Upper lobe of right lung (tissue), 1 donor: ENCODE measurements around the gene FAM193B. TPM values are rescaled to one million over a fixed set of nuclear protein-coding genes. Genes with fewer than 3 reads are reported as not detected.

Experiments used
- ATAC-seq: fragments of 200-7000 bp; cut with Tn5 transposase; one replicate; pipeline ENCODE4 v1.9.1; 2020; ENCODE audit warnings: mild to moderate bottlenecking, moderate library complexity
- DNase-seq: peaks from one replicate; pipeline ENCODE4 v3.0.0-alpha.2; 2020
- H3K27ac ChIP-seq: fragments of 200-600 bp; one replicate; pipeline ENCODE4 v1.8.0; 2022
- H3K27me3 ChIP-seq: fragments of 200-600 bp; one replicate; pipeline ENCODE4 v1.8.0; 2022; ENCODE audit warnings: mild to moderate bottlenecking
- H3K36me3 ChIP-seq: fragments of 200-600 bp; one replicate; pipeline ENCODE4 v1.8.0; 2022
- H3K4me1 ChIP-seq: fragments of 200-600 bp; one replicate; pipeline ENCODE4 v1.8.0; 2022
- H3K4me3 ChIP-seq: fragments of 200-600 bp; one replicate; pipeline ENCODE4 v1.8.0; 2022; ENCODE audit warnings: mild to moderate bottlenecking
- H3K9me3 ChIP-seq: fragments of 200-600 bp; one replicate; pipeline ENCODE4 v1.8.0; 2022
- intact Hi-C: fragments of 100-400 bp; cut with DNase I; formaldehyde crosslinking; loops from one replicate; pipeline ENCODE4 v1.11.0; 2022
- total RNA-seq: library from RNA; stranded (reverse); fragmentation: NEBNext Ultra II Directional; extraction: Animal tissue kit (Norgen Biotek cat#: 25700); gene quantifications from one replicate; pipeline ENCODE4 v1.2.1, GENCODE V29; 2021
- TF ChIP-seq, protein P1 (sequence below): fragments of 200-600 bp; IDR thresholded peaks from one replicate; pipeline ENCODE4 v1.8.0; 2022; ENCODE audit warnings: antibody characterized with exemption
- donor health status: DM: no; HTN: yes; CAD: no; lungs with severe emphysema.

Gene FAM193B
- total RNA-seq, 1 donor from 2014 or later = 76.3 TPM

DNA sequence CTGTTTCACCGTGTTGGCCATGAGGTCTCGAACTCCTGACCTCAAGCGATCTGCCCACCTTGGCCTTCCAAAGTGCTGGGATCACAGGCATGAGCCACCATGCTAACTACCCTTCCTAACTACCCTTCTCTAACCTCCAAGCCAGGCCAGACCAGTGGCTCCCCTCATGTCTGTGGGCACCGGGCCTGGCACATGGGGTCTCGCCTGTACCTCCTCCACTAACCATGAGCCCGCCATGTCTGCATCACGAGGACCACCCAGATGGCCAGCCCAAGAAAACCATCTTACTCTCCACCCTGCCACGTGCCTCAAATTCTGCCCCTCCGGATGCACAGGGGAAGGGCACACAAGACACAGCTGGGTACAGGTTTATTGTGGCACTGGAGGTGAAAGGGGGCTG, 71.3 kb downstream of the FAM193B start:
- Histone ChIP-seq H3K4me1 (peaks cover 21% of the 10 kb centered on the region), H3K9me3 (no peaks in the 10 kb centered on the region), H3K4me3 (no peak overlapping the region), H3K36me3 (peaks cover 35% of the 10 kb centered on the region), H3K27ac (no peak overlapping the region), H3K27me3 (no peaks in the 10 kb centered on the region)
- ATAC-seq (no peak), DNase-seq (no peak)
- intact Hi-C loops = no loop called here
- TF ChIP-seq, protein P1, sequence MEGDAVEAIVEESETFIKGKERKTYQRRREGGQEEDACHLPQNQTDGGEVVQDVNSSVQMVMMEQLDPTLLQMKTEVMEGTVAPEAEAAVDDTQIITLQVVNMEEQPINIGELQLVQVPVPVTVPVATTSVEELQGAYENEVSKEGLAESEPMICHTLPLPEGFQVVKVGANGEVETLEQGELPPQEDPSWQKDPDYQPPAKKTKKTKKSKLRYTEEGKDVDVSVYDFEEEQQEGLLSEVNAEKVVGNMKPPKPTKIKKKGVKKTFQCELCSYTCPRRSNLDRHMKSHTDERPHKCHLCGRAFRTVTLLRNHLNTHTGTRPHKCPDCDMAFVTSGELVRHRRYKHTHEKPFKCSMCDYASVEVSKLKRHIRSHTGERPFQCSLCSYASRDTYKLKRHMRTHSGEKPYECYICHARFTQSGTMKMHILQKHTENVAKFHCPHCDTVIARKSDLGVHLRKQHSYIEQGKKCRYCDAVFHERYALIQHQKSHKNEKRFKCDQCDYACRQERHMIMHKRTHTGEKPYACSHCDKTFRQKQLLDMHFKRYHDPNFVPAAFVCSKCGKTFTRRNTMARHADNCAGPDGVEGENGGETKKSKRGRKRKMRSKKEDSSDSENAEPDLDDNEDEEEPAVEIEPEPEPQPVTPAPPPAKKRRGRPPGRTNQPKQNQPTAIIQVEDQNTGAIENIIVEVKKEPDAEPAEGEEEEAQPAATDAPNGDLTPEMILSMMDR = no peak

DNA sequence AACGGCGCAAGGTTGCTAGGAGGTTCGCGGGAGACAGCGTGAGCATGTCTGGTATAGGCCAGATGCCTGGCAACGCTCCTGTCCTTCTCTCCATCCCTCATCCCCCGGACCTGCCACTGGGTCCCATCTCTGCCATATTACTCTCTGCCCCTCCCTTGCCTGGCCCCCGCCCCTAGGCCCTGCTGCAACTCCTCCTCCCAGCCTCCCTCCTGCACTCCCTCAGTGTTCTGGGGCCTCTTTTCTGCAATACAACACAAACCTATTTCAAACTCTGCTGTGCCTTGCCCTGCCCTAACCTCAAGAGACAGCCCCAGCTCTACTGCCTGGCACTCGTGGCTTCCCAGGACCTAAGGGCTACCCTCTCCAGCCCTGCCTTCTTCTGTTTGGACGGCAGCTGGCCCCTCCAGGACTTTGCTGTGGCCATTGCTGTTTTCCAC, 72.0 kb downstream of the FAM193B start:
- no peak for DNase-seq
- TF ChIP-seq, protein P1 = no peak
- Histone ChIP-seq H3K27ac (no peak overlapping the region), H3K4me3 (no peak overlapping the region), H3K4me1 (peaks cover 21% of the 10 kb centered on the region), H3K36me3 (peaks cover 29% of the 10 kb centered on the region), H3K9me3 (no peaks in the 10 kb centered on the region), H3K27me3 (no peaks in the 10 kb centered on the region)
- intact Hi-C loops = no loop called here
- ATAC-seq = no peak

DNA sequence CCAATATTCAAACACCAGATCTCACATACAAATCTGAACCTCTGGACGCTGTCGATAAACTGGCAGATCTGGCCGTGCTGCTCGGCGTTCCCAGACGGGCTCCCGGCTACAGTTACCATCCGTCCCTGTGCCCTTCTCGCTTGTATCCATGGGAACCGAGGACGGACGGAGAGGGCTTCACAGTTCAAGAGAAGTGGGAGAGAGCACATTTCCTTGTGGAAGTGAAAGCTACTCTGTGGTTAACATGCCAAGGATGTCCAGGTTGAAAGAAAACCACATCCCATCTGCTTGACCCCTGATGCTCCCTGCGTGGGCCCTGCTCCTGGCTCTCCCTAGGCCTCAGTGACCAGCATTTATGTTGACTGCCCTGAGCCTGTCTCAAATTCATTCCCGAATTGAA, 74.6 kb downstream of the FAM193B start:
- Histone ChIP-seq H3K4me3 (no peak overlapping the region), H3K27ac (peak overlapping the region; percentile 55), H3K9me3 (no peaks in the 10 kb centered on the region), H3K27me3 (no peaks in the 10 kb centered on the region), H3K4me1 (peaks cover 24% of the 10 kb centered on the region), H3K36me3 (peaks cover 9% of the 10 kb centered on the region)
- TF ChIP-seq, protein P1 = no peak
- DNase-seq = peak; percentile 64
- peak; percentile 40 for ATAC-seq
- intact Hi-C loops = no loop called here

DNA sequence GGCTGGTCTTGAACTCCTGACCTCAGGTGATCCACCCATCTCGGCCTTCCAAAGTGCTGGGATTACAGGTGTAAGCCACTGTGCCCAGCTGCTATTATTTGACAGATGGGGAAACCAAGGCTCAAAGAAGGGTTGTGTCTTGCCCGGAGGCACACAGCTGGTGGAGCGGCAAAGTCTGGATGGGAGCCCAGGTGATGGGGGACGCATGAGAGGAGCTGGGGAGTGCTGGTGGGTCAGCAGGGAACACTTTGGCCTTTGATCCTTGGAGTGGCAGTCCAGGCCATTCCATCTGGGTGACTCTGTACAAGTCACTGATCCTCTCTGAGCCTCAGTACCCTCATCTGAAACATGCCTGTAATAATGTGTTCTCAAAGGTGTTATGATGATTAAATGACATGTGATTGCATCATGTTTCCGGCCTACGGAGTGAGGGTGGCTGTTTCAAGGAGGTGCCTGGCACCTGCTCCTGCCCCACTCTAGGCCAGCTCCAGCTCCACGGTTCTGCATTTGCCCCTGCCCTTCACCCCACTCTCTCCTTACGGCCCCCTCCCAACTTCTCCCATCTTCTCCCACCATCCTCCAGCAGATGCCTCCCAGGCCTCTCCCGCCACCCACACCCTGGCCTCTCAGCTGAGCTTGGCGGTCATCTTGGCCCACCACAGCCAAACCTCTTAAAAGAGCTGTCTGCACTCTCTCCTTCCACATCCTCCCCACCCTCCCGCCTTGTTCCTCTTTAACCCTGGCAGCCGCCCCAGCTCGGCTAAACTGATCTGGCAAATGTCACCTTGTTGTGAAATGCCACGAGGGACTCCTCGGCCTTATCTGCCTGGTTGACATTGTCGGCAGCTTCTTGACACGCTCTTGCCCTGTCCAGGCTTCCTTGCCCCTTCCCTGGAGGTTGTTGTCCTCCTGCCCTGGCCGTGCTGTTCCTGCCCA, 75.4 kb downstream of the FAM193B start:
- H3K9me3 ChIP-seq = no peaks in the 10 kb centered on the region
- peak overlapping the region; percentile 55 for H3K27ac ChIP-seq
- no peak overlapping the region for H3K4me3 ChIP-seq
- H3K36me3 ChIP-seq = peaks cover 9% of the 10 kb centered on the region
- H3K27me3 ChIP-seq = no peaks in the 10 kb centered on the region
- DNase-seq (peak; percentile 86), ATAC-seq (peak; percentile 82)
- H3K4me1 ChIP-seq = peaks cover 24% of the 10 kb centered on the region
- TF ChIP-seq, protein P1 = no peak
- intact Hi-C loops = no loop called here

DNA sequence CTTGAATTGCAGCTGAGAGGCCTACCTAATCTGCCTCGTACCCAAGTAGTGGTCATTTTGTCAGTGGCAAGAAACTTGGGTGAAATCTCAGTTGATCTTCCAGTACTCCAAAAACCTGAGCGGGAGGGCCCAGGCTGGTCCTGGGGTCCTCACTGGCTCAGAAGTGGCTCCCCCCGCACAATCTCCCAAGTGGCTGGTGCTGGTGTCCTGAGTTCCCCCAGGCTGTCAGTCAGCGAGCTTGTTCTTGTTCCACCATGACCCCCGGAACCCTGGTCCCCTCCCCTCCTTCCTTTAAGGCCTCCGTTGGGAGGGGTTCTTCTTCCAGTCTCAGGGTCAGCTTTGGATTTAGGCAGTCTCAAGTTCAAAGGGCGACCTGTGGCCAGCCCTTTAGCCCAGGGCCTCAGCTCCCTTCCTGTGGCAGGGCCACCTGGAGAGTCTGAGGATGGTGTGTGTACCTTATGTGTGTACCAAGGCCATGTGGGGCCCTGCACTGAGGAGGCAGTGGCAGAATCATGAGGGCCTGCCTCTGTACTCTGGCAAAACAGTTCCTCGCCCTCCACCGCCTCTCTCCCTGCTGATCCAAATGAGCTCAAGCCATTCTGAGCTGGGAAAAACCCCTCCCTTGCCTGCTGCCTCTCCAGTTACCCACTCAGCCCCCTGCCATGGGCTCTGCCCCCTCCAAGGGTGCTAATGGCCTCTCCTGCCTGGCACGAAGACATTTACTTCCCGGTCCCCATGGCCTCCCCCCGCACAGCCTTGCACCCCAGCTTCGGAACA, 76.5 kb downstream of the FAM193B start:
- TF ChIP-seq, protein P1 = no peak
- Histone ChIP-seq H3K36me3 (no peaks in the 10 kb centered on the region), H3K9me3 (no peaks in the 10 kb centered on the region), H3K27ac (no peak overlapping the region), H3K4me1 (peaks cover 24% of the 10 kb centered on the region), H3K4me3 (no peak overlapping the region), H3K27me3 (no peaks in the 10 kb centered on the region)
- no peak for DNase-seq
- intact Hi-C loops = no loop called here
- ATAC-seq = no peak
